MM.1S (cell line): ENCODE data around the gene RASSF7.

Experiments used
- EZH2 ChIP-seq: fragments of 300-600 bp; sonication (generic); optimal IDR thresholded peaks from 2 replicates; pipeline ENCODE3; 2017; ENCODE audit warnings: low read depth, mild to moderate bottlenecking, antibody characterized with exemption, low read length, mixed read lengths
- TF ChIP-seq, protein P1 (sequence below): fragments of 300-600 bp; sonication (generic); IDR thresholded peaks from 2 replicates; pipeline ENCODE4 v1.5.1; 2016; ENCODE audit warnings: antibody characterized with exemption, low read length, mixed read lengths

DNA sequence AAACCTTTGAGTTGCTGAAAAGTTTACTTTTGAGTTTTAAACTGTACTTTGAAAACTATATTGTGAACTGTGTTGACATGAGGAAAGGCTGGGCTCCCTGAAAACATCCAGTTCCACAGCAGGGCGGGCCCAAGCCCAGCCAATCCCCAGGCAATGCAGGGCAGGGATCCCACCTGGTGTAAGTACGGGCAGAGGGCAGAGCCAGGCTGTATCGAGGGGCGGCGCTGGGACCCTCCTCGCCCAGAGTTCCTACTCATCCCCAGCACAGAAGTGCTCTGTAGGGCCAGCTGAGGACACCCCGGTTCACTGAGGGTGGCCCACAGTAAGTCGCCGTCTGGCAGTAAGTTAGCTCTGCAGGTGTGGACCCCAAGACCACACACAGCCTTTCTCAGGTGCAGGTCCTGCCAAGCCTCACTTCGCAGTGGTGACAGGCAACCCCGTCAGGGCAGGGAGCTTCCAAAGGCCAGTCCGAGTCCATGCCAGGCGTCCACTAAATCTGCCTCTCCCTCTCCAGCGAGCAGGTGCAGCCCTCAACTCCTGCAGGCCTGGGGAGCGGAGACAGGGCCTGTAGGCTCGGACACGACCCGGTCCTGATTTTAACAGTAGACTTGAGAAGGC lies 6.3 kb downstream of the RASSF7 start:
- TF ChIP-seq, protein P1, sequence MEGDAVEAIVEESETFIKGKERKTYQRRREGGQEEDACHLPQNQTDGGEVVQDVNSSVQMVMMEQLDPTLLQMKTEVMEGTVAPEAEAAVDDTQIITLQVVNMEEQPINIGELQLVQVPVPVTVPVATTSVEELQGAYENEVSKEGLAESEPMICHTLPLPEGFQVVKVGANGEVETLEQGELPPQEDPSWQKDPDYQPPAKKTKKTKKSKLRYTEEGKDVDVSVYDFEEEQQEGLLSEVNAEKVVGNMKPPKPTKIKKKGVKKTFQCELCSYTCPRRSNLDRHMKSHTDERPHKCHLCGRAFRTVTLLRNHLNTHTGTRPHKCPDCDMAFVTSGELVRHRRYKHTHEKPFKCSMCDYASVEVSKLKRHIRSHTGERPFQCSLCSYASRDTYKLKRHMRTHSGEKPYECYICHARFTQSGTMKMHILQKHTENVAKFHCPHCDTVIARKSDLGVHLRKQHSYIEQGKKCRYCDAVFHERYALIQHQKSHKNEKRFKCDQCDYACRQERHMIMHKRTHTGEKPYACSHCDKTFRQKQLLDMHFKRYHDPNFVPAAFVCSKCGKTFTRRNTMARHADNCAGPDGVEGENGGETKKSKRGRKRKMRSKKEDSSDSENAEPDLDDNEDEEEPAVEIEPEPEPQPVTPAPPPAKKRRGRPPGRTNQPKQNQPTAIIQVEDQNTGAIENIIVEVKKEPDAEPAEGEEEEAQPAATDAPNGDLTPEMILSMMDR, result no peak
- no peak for TF ChIP-seq EZH2
